GM23248 (cell line): ENCODE data around the gene ASPHD2.

Experiments used
- EZH2 ChIP-seq: fragments of 200-600 bp; sonication (generic); IDR thresholded peaks from 2 replicates; pipeline ENCODE4 v1.6.1; 2018; ENCODE audit warnings: antibody characterized with exemption, mild to moderate bottlenecking; ENCODE audit not compliant: insufficient read depth, poor library complexity, severe bottlenecking
- EZH2phosphoT487 ChIP-seq: fragments of 200-600 bp; sonication (generic); IDR thresholded peaks from 2 replicates; pipeline ENCODE4 v1.6.1; 2018; ENCODE audit warnings: antibody characterized with exemption, moderate library complexity, mild to moderate bottlenecking, low read depth; ENCODE audit not compliant: insufficient read depth

DNA sequence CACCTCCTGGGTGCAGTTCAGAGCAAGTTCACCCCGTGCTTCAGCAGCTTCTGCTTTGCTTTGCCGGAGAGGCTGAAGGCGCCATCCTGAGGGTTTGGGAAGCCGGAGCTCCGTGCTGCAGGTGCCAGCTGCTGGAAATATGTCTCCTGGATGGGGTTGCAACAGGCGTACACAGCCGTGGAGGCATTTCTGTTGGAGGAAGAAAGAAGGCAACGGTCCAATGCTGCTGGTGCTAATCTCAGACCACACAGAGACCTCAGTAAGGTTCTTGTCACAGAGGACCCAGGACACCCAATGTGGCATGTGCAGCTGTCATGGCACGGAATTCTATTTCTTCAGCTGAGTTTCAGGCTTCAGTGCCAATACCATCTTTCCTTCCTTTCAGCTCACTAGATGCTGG, 24.2 kb downstream of the ASPHD2 start:
- no peak for TF ChIP-seq EZH2
- TF ChIP-seq EZH2phosphoT487: no peak
